SK-N-SH (cell line): ENCODE data around the gene LTF. TPM values are rescaled to one million over a fixed set of nuclear protein-coding genes. Genes with fewer than 3 reads are reported as not detected.

ENCODE experiments used
- CTCF ChIA-PET: fragments of 300-600, 350-600 bp; formaldehyde crosslinking; extraction: SDS; loops from one replicate; lab custom pipeline; 2021; lab: Yijun Ruan, JAX
- POLR2A ChIA-PET: fragments of 350-600 bp; sonication (Branson Sonifier 250); formaldehyde crosslinking; extraction: SDS; loops from one replicate; lab custom pipeline; 2020; ENCODE audit warnings: antibody characterized with exemption, inconsistent platforms; lab: Yijun Ruan, JAX
- DNase-seq: peaks from one replicate; pipeline ENCODE4 v3.0.0; 2012
- H2AFZ ChIP-seq: fragments of 200-600 bp; sonication (generic); 2 replicates; pipeline ENCODE4 v1.8.1; 2016; ENCODE audit warnings: antibody characterized with exemption, mild to moderate bottlenecking, low read depth
- H3F3A ChIP-seq: fragments of 200-600 bp; sonication (generic); replicated peaks from 2 replicates; pipeline ENCODE3; 2016; ENCODE audit warnings: antibody characterized with exemption, mild to moderate bottlenecking; ENCODE audit not compliant: insufficient read depth
- H3K27ac ChIP-seq, 2 experiments: fragments of 200-500 bp in 1 of 2; fragments of 200-600 bp in 1 of 2; sonication (Bioruptor generic) in 1 of 2; sonication (generic), shearing (Covaris generic) in 1 of 2; 2 replicates each; pipeline versions ENCODE4 v1.5.1 to v1.6.1; 2014 to 2016; ENCODE audit warnings: low read depth in 2 of 2, inconsistent platforms in 1 of 2, low read length in 1 of 2, mild to moderate bottlenecking in 1 of 2, mixed read lengths in 1 of 2
- H3K27me3 ChIP-seq: fragments of 200-600 bp; sonication (generic), shearing (Covaris generic); 2 replicates; pipeline ENCODE4 v1.6.1; 2016; ENCODE audit warnings: mixed run types; ENCODE audit not compliant: insufficient read depth
- H3K36me3 ChIP-seq, 2 experiments: fragments of 200-500 bp in 1 of 2; fragments of 200-600 bp in 1 of 2; sonication (Bioruptor generic) in 1 of 2; sonication (generic) in 1 of 2; replicated peaks in 1 of 2; 2 replicates each; pipeline versions ENCODE3 to v1.5.1; 2014 to 2016; ENCODE audit warnings: low read length in 1 of 2, mild to moderate bottlenecking in 1 of 2; ENCODE audit not compliant: insufficient read depth in 2 of 2, control insufficient read depth in 1 of 2
- H3K4me1 ChIP-seq, 2 experiments: fragments of 200-500 bp in 1 of 2; fragments of 200-600 bp in 1 of 2; sonication (Bioruptor generic) in 1 of 2; sonication (generic), shearing (Covaris generic) in 1 of 2; 2 replicates each; pipeline versions ENCODE4 v1.5.1 to v1.6.1; 2014 to 2016; ENCODE audit warnings: low read depth in 1 of 2, low read length in 1 of 2, mixed run types in 1 of 2; ENCODE audit not compliant: insufficient read depth in 2 of 2, control insufficient read depth in 1 of 2
- H3K4me2 ChIP-seq: fragments of 200-600 bp; sonication (generic), shearing (Covaris generic); 2 replicates; pipeline ENCODE4 v1.6.1; 2017; ENCODE audit warnings: mixed run types
- H3K4me3 ChIP-seq, 2 experiments: fragments of 200-500 bp in 1 of 2; fragments of 200-600 bp in 1 of 2; sonication (Bioruptor generic) in 1 of 2; sonication (generic), shearing (Covaris generic) in 1 of 2; 2 replicates each; pipeline versions ENCODE4 v1.5.1 to v1.8.1; 2014 to 2016; ENCODE audit warnings: low read depth in 2 of 2, inconsistent platforms in 1 of 2, low read length in 1 of 2, mild to moderate bottlenecking in 1 of 2, mixed read lengths in 1 of 2, moderate library complexity in 1 of 2
- H3K79me2 ChIP-seq: fragments of 200-600 bp; sonication (generic); 2 replicates; pipeline ENCODE4 v1.8.1; 2017; ENCODE audit warnings: mild to moderate bottlenecking; ENCODE audit not compliant: insufficient read depth
- H3K9ac ChIP-seq: fragments of 200-600 bp; sonication (generic); 2 replicates; pipeline ENCODE4 v1.6.1; 2017; ENCODE audit warnings: mixed run types
- H3K9me2 ChIP-seq: fragments of 200-600 bp; sonication (generic); 2 replicates; pipeline ENCODE4 v1.6.1; 2017; ENCODE audit warnings: mixed run types
- H3K9me3 ChIP-seq: fragments of 200-600 bp; sonication (generic); 2 replicates; pipeline ENCODE4 v1.6.1; 2017; ENCODE audit warnings: mixed run types, mild to moderate bottlenecking, moderate library complexity
- H4K20me1 ChIP-seq: fragments of 200-600 bp; sonication (generic); 2 replicates; pipeline ENCODE4 v1.6.1; 2017; ENCODE audit warnings: mild to moderate bottlenecking, mixed run types; ENCODE audit not compliant: insufficient read depth
- CHD2 ChIP-seq: fragments of 150-350 bp; IDR thresholded peaks from 2 replicates; pipeline ENCODE4 v1.6.1; 2018; ENCODE audit warnings: low read length; ENCODE audit not compliant: partially characterized antibody
- EP300 ChIP-seq, 2 experiments: IDR thresholded peaks; 2 replicates each; pipeline versions ENCODE4 v1.4.0 to v1.6.1; 2012; ENCODE audit warnings: borderline replicate concordance in 1 of 2, low read depth in 1 of 2, low read length in 1 of 2
- EZH2phosphoT487 ChIP-seq: fragments of 200-600 bp; sonication (generic); IDR thresholded peaks from 2 replicates; pipeline ENCODE4 v1.6.1; 2017; ENCODE audit warnings: low read depth, mixed run types, mild to moderate bottlenecking, antibody characterized with exemption, moderate library complexity, borderline replicate concordance
- FOXJ3 ChIP-seq: sonication (generic); formaldehyde crosslinking; IDR thresholded peaks from 2 replicates; pipeline ENCODE4 v1.5.1; 2020; ENCODE audit warnings: mild to moderate bottlenecking, missing genetic modification reagents
- FOXM1 ChIP-seq: IDR thresholded peaks from 2 replicates; pipeline ENCODE4 v1.4.0; 2012; ENCODE audit warnings: low read depth, mild to moderate bottlenecking
- JUND ChIP-seq: IDR thresholded peaks from 2 replicates; pipeline ENCODE4 v1.4.0; 2012
- MEF2A ChIP-seq: IDR thresholded peaks from 2 replicates; pipeline ENCODE4 v1.4.0; 2012; ENCODE audit warnings: low read depth, borderline replicate concordance
- NRF1 ChIP-seq: IDR thresholded peaks from 2 replicates; pipeline ENCODE4 v1.6.1; 2012; ENCODE audit warnings: low read depth, mild to moderate bottlenecking, low read length
- POLR2AphosphoS5 ChIP-seq: IDR thresholded peaks from 2 replicates; pipeline ENCODE4 v1.6.1; 2012; ENCODE audit warnings: low read depth, low read length
- RAD21 ChIP-seq: IDR thresholded peaks from 2 replicates; pipeline ENCODE4 v1.6.1; 2012; ENCODE audit warnings: mild to moderate bottlenecking, low read length
- RCOR1 ChIP-seq: fragments of 150-350 bp; IDR thresholded peaks from 2 replicates; pipeline ENCODE4 v1.6.1; 2017; ENCODE audit warnings: antibody characterized with exemption, low read length
- RFX5 ChIP-seq: IDR thresholded peaks from 2 replicates; pipeline ENCODE4 v1.6.1; 2012; ENCODE audit warnings: mild to moderate bottlenecking, improper control_type of control experiment, low read length
- SIN3A ChIP-seq: IDR thresholded peaks from 2 replicates; pipeline ENCODE4 v1.6.1; 2012; ENCODE audit warnings: low read depth, mild to moderate bottlenecking, low read length, moderate library complexity, borderline replicate concordance
- TCF12 ChIP-seq: IDR thresholded peaks from 2 replicates; pipeline ENCODE4 v1.4.0; 2012
- YY1 ChIP-seq: IDR thresholded peaks from 2 replicates; pipeline ENCODE4 v1.4.0; 2012; ENCODE audit warnings: low read depth, mild to moderate bottlenecking
- WGBS: methylation state at CpG from one replicate; pipeline ENCODE4 v1.1.6; 2017; ENCODE audit warnings: low lambda C conversion rate; 5-methylcytosine and 5-hydroxymethylcytosine counted together
- polyA plus RNA-seq, 3 experiments: library from polyadenylated mRNA; depleted of rRNA; stranded (reverse); fragments of >200 nt; gene quantifications; 2 replicates each; pipeline ENCODE4 v1.2.3, GENCODE V29; 2012
- TF ChIP-seq, protein P1 (sequence below): fragments of 200-600 bp; sonication (generic); IDR thresholded peaks from 2 replicates; pipeline ENCODE4 v1.6.1; 2017; ENCODE audit warnings: antibody characterized with exemption, mild to moderate bottlenecking, moderate library complexity
- TF ChIP-seq, protein P2 (sequence below): IDR thresholded peaks from 2 replicates; pipeline ENCODE4 v1.4.0; 2012; ENCODE audit warnings: low read depth
- TF ChIP-seq, protein P3 (sequence below): fragments of 150-350 bp; IDR thresholded peaks from 2 replicates; pipeline ENCODE4 v1.6.1; 2016; ENCODE audit warnings: mild to moderate bottlenecking, low read depth, low read length
- TF ChIP-seq, protein P4 (sequence below): fragments of 150-350 bp; IDR thresholded peaks from 2 replicates; pipeline ENCODE4 v1.6.1; 2017; ENCODE audit warnings: antibody characterized with exemption, low read length, low read depth, borderline replicate concordance

The LTF gene
- polyA plus RNA-seq, 1 of the 3 experiments (the other 2 are of a cell fraction): not detected

DNA sequence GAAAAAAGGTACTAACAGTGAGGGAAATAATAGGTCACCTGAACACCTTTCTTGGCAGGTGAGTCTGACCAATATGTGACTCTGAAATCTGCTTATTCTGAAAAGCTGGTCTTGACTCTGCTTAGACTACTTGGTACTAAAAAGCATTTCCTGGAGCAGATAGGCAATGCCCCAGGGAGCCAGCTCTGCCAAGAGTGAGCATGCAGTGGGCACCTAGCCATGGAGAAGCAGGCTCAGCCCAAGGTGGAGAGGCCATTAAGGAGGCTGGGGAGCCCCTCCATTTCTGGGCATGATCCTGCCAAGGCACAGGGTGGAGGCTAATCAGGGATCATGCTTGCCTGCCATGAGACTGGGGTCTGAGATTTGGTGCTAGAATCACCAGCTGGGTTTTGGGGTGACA is 1.6 kb upstream of the LTF start (continued):
- TF ChIP-seq, protein P1, sequence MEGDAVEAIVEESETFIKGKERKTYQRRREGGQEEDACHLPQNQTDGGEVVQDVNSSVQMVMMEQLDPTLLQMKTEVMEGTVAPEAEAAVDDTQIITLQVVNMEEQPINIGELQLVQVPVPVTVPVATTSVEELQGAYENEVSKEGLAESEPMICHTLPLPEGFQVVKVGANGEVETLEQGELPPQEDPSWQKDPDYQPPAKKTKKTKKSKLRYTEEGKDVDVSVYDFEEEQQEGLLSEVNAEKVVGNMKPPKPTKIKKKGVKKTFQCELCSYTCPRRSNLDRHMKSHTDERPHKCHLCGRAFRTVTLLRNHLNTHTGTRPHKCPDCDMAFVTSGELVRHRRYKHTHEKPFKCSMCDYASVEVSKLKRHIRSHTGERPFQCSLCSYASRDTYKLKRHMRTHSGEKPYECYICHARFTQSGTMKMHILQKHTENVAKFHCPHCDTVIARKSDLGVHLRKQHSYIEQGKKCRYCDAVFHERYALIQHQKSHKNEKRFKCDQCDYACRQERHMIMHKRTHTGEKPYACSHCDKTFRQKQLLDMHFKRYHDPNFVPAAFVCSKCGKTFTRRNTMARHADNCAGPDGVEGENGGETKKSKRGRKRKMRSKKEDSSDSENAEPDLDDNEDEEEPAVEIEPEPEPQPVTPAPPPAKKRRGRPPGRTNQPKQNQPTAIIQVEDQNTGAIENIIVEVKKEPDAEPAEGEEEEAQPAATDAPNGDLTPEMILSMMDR: no peak
- TF ChIP-seq FOXJ3: no peak
- TF ChIP-seq, all 33 proteins: peak for 0

DNA sequence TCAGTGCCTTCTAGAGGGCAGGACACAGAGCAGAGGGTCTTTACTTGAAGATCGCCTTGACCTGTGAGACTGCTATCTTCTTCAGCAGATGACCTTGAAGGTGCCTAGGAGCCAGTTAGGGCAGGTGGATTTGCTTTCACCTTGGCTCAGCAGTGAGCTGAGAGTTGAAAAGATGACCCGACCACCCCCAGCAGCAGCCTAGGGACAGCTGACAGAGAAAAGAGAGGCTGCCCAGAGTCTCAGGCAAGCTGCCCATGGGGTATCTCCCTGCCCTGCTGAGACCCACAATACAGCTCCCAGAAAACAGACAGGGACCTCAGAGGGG is 453 bp upstream of the LTF start:
- POLR2A ChIA-PET: no interaction called here

DNA sequence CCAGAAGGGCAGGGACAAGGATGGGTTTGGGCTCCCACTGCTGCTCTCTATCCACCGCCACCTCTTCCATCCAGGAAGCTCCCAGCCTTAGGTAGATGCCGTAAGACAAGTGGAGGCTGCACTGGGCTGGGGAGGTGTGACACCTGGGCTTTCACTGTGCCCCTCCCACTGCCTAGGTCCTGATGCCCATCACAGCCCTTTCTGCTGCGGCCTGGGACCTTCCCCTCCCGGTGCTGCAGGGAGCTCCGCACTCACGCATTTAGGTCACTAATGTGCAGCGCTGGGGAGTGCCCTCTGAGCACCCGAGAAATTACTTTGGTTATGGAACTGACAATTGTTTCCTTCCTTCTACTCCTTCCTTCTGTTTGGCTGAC is 850 bp downstream of the LTF start:
- CTCF ChIA-PET: interaction anchor here (1.5 to 6.3 kb wide), 3 partner anchors 13 to 25 kb away, joined by 3 to 39 read pairs (median 13); no protein-coding TSS in a partner anchor
- WGBS: 19% methylated on average over 5 of the region's 8 CpGs

More for the DNA sequence above, 453 bp upstream of the LTF start:
- Histone ChIP-seq H4K20me1 (no peaks in the 10 kb centered on the region), H3K9me2 (no peaks in the 10 kb centered on the region), H3K4me1 (no peaks in the 10 kb centered on the region; a peak in 1 of 4 replicates), H3K27me3 (peaks cover 25% of the 10 kb centered on the region), H3F3A (no peaks in the 10 kb centered on the region), H3K9ac (no peak overlapping the region), H2AFZ (no peak overlapping the region), H3K9me3 (no peaks in the 10 kb centered on the region), H3K4me3 (no peak overlapping the region), H3K36me3 (no peaks in the 10 kb centered on the region), H3K79me2 (no peaks in the 10 kb centered on the region), H3K4me2 (no peak overlapping the region), H3K27ac (no peak overlapping the region)
- no peak for DNase-seq
- no peak for TF ChIP-seq CHD2
- no peak for TF ChIP-seq MEF2A
- no peak for TF ChIP-seq FOXM1
- TF ChIP-seq EP300 (IDR thresholded peaks at IDR 0.05; ENCODE audit: borderline replicate concordance in 1 of 2, low read depth in 1 of 2, low read length in 1 of 2): no peak
- no peak for TF ChIP-seq JUND
- TF ChIP-seq, protein P2, sequence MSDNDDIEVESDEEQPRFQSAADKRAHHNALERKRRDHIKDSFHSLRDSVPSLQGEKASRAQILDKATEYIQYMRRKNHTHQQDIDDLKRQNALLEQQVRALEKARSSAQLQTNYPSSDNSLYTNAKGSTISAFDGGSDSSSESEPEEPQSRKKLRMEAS: no peak
- TF ChIP-seq POLR2AphosphoS5: no peak
- no peak for TF ChIP-seq FOXJ3
- TF ChIP-seq, protein P3, sequence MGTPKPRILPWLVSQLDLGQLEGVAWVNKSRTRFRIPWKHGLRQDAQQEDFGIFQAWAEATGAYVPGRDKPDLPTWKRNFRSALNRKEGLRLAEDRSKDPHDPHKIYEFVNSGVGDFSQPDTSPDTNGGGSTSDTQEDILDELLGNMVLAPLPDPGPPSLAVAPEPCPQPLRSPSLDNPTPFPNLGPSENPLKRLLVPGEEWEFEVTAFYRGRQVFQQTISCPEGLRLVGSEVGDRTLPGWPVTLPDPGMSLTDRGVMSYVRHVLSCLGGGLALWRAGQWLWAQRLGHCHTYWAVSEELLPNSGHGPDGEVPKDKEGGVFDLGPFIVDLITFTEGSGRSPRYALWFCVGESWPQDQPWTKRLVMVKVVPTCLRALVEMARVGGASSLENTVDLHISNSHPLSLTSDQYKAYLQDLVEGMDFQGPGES: no peak
- no peak for TF ChIP-seq NRF1
- no peak for TF ChIP-seq YY1
- TF ChIP-seq RAD21: no peak
- no peak for TF ChIP-seq RCOR1
- TF ChIP-seq SIN3A: no peak
- CTCF ChIA-PET: interaction anchor here (0.9 to 6.3 kb wide), 3 partner anchors 10 to 23 kb away, joined by 3 to 39 read pairs (median 4); no protein-coding TSS in a partner anchor
- WGBS: 43% methylated on average over 1 of the region's 2 CpGs

More for the DNA sequence above, 850 bp downstream of the LTF start:
- no peak for DNase-seq
- no peaks in the 10 kb centered on the region for H3K9me2 ChIP-seq
- H3K79me2 ChIP-seq: no peaks in the 10 kb centered on the region
- H3K9me3 ChIP-seq: no peaks in the 10 kb centered on the region
- POLR2A ChIA-PET: no interaction called here
- H3K4me1 ChIP-seq: no peaks in the 10 kb centered on the region; a peak in 1 of 4 replicates
- peaks cover 25% of the 10 kb centered on the region for H3K27me3 ChIP-seq
- no peak overlapping the region for H3K4me2 ChIP-seq
- H3F3A ChIP-seq: no peaks in the 10 kb centered on the region
- H3K9ac ChIP-seq: no peak overlapping the region
- H2AFZ ChIP-seq: no peak overlapping the region
- TF ChIP-seq, protein P2: no peak
- TF ChIP-seq YY1 (no peak), RFX5 (no peak), TCF12 (no peak), RAD21 (no peak), FOXJ3 (no peak), RCOR1 (no peak), EZH2phosphoT487 (no peak)
- TF ChIP-seq, protein P4, sequence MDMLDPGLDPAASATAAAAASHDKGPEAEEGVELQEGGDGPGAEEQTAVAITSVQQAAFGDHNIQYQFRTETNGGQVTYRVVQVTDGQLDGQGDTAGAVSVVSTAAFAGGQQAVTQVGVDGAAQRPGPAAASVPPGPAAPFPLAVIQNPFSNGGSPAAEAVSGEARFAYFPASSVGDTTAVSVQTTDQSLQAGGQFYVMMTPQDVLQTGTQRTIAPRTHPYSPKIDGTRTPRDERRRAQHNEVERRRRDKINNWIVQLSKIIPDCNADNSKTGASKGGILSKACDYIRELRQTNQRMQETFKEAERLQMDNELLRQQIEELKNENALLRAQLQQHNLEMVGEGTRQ: no peak
- H3K36me3 ChIP-seq: no peaks in the 10 kb centered on the region
- no peak overlapping the region for H3K4me3 ChIP-seq
- H3K27ac ChIP-seq: no peak overlapping the region
- no peaks in the 10 kb centered on the region for H4K20me1 ChIP-seq
